Aorta (tissue), 5 donors: ENCODE results near the gene CCDC136. TPM values are rescaled to one million over a fixed set of nuclear protein-coding genes. Genes with fewer than 3 reads are reported as not detected.

ENCODE experiments used
- ATAC-seq: fragments of 200-7000 bp; cut with Tn5 transposase; one replicate; pipeline ENCODE4 v1.9.1; 2022; ENCODE audit warnings: moderate library complexity; ENCODE audit not compliant: low FRiP score
- DNase-seq, 2 donors: peaks; one replicate each; pipeline ENCODE4 v3.0.0-alpha.2; 2020
- H3K27ac ChIP-seq, 2 donors: one replicate each; pipeline ENCODE4 v1.5.1; 2013; ENCODE audit warnings: low read length in 2 of 2, mild to moderate bottlenecking in 2 of 2, moderate library complexity in 2 of 2, control low read depth in 1 of 2, inconsistent platforms in 1 of 2, low read depth in 1 of 2
- H3K27me3 ChIP-seq, 2 donors: one replicate each; pipeline ENCODE4 v1.6.1; 2013; ENCODE audit warnings: control low read depth in 1 of 2, low read length in 1 of 2, mild to moderate bottlenecking in 1 of 2, moderate library complexity in 1 of 2; ENCODE audit not compliant: insufficient read depth in 2 of 2, control insufficient read depth in 1 of 2
- H3K36me3 ChIP-seq, 2 donors: one replicate each; pipeline ENCODE4 v1.6.1; 2013; ENCODE audit warnings: control low read depth in 1 of 2, low read length in 1 of 2, mild to moderate bottlenecking in 1 of 2; ENCODE audit not compliant: insufficient read depth in 2 of 2, control insufficient read depth in 1 of 2
- H3K4me1 ChIP-seq, 2 donors: one replicate each; pipeline ENCODE4 v1.6.1; 2013; ENCODE audit warnings: low read length in 2 of 2, control low read depth in 1 of 2, mild to moderate bottlenecking in 1 of 2, moderate library complexity in 1 of 2; ENCODE audit not compliant: insufficient read depth in 2 of 2, control insufficient read depth in 1 of 2
- H3K4me3 ChIP-seq, 2 donors: one replicate each; pipeline ENCODE4 v1.5.1; 2013; ENCODE audit warnings: low read length in 2 of 2, control low read depth in 1 of 2, mild to moderate bottlenecking in 1 of 2
- H3K9me3 ChIP-seq: one replicate; pipeline ENCODE4 v1.6.1; 2013; ENCODE audit warnings: mild to moderate bottlenecking, low read length; ENCODE audit not compliant: control insufficient read depth
- WGBS, 2 donors: extraction: QIAGEN DNeasy Blood & Tissue Kit; methylation state at CpG; one replicate each; pipeline ENCODE4 v1.1.7; 2013; 5-methylcytosine and 5-hydroxymethylcytosine counted together
- intact Hi-C, 2 donors: fragments of 100-400 bp; cut with DNase I; formaldehyde crosslinking; loops; one replicate each; pipeline versions ENCODE4 v1.14.2 to v1.15.0; 2022
- polyA plus RNA-seq, 2 donors: library from polyadenylated mRNA; stranded (reverse); fragments of 200-250 nt; gene quantifications; one replicate each; pipeline ENCODE4 v1.2.3, GENCODE V29; 2013
- total RNA-seq, 2 donors: library from RNA; stranded (reverse); fragmentation: NEBNext Ultra II Directional; extraction: Animal tissue kit (Norgen Biotek cat#: 25700); gene quantifications; one replicate each; pipeline ENCODE4 v1.2.1, GENCODE V29; 2021
- donor health status: healthy with polysubstance abuse.
- donor health status: Bipolar disorder and iron deficiency.
- donor health status: DM: no; HTN: no; CAD: no.
- donor health status: DM: no; HTN: no; CAD: no.
- donor health status: DM: yes; HTN: yes; CAD: no.

The CCDC136 gene
- total and polyA plus RNA-seq, 4 donors = 7.5 to 29.5 (median 13.6) TPM

DNA sequence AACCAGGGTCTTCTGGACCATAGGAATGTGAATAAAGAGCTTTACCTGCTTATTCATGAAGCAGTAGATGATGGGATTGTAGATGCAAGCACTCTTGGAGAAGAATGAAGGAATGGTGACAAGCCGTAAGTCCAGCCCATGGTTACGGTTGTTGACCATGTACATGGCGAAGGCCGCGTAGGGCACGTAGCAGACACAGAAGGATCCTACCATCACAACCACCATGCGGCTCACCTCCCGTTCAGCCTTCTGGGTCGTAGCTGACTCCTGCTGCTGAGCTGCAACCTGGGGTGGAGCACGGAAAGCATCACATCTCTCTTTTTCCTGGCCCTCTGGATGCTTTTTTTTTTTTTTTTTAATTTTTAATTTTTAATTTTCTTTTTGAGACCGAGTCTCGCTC is 18.2 kb upstream of the CCDC136 start:
- 96 to 97% methylated on average over 12 of the region's 12 CpGs for WGBS, 2 donors
- H3K36me3 ChIP-seq = peaks cover 2 to 13% of the 10 kb centered on the region in 2 donors
- ATAC-seq (no peak), DNase-seq (no peak)
- H3K9me3 ChIP-seq = no peaks in the 10 kb centered on the region
- intact Hi-C loops = no loop called here
- H3K4me1 ChIP-seq = no peaks in the 10 kb centered on the region
- H3K27me3 ChIP-seq = no peaks in the 10 kb centered on the region
- H3K4me3 ChIP-seq = no peak overlapping the region
- no peak overlapping the region for H3K27ac ChIP-seq

DNA sequence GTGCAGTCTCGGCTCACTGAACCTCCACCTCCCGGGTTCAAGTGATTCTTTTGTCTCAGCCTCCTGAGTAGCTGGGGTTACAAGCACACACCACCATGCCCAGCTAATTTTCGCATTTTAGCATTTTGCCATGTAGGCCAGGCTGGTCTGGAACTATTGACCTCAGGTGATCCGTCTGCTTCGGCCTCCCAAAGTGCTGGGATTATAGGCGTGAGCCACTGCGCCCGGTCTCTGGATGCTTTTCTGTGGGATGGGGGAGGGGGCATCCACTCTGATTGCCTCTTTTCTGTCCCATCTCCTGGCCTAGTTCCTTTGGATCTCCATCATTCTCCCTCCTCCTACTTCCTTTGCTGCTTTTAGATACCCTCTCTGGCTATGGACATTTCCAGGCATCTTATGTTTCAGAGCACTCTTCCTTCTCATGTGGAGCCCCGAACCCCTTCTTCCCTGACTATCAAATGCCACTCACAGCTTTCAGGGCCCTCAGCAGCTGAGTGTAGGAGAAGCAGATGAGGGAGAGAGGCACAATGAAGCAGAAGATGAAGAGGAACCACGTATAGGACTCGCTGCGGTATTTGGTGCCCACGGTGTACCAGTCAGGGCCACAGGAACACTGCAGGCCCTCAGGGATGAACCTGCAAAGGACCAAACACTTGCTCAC is 17.6 kb upstream of the CCDC136 start:
- Histone ChIP-seq H3K9me3 (no peaks in the 10 kb centered on the region), H3K36me3 (peaks cover 2 to 10% of the 10 kb centered on the region in 2 donors), H3K27me3 (no peaks in the 10 kb centered on the region), H3K4me3 (no peak overlapping the region), H3K4me1 (no peaks in the 10 kb centered on the region), H3K27ac (no peak overlapping the region)
- DNase-seq (no peak), ATAC-seq (no peak)
- intact Hi-C loops = no loop called here
- 93 to 95% methylated on average over 13 of the region's 13 CpGs for WGBS, 2 donors

DNA sequence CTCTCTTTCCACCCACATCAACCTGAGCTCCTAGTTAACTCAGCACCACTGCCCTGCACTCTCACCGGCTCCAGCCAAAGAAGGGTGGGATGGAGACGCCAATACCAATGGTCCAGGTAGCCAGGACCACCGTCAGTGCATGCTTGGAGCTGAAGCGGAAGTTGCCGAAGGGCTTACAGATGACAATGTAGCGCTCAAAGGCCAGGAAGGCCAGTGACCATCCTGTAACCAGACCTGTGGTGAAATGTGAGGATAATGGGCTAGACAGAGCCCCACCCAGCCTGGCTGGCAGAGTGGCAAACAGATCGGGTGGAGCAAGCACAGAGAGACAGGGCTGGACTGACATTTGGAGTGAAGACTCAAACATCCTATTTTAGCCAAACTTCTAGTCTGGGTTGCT is 16.8 kb upstream of the CCDC136 start:
- ATAC-seq (no peak), DNase-seq (no peak)
- Histone ChIP-seq H3K9me3 (no peaks in the 10 kb centered on the region), H3K4me3 (no peak overlapping the region), H3K4me1 (no peaks in the 10 kb centered on the region), H3K27ac (no peak overlapping the region), H3K27me3 (no peaks in the 10 kb centered on the region), H3K36me3 (peaks cover 0 to 7% of the 10 kb centered on the region in 2 donors)
- 95 to 96% methylated on average over 7 of the region's 7 CpGs for WGBS, 2 donors
- intact Hi-C loops = no loop called here

DNA sequence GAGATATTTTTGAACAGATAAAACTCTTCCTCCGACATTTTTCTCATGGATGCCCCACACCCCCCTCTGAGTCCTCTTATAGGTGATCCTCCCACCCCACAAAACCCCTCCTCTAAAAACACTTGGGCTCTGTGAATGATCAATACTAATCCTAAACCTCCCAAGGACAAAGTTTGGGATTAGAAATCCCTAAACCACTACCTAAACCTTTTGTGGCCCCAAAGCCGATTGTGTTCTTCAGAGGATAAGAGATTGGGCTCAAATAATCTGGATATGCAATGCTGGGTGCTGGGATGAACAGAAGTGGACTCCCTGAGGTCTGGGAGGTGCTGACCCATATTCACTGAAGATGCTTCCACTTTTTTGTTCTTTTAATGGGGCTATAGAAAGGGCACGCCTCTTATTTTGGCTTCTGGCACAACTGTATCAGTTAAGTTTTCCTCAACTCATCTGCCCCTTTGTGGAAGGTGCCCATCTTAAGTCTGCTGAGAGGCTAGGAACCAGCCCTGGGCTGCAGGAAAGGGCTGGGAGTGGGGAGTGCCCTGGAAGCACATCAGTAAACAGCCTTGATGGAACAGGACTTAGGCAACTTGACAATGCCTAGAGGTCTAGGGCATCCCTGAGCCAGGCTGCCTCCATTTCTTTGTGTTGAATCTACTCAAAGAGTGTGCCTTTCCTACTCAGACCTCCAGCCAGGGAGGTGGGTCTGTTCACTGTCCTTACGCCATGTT is 15.9 kb upstream of the CCDC136 start, which contains the start of gene OPN1SW:
Gene OPN1SW (minus strand): TSS at position 51 of the 731 bp plus-strand sequence. CDS start 13 bp downstream, at position 38.
- no peaks in the 10 kb centered on the region for H3K9me3 ChIP-seq
- H3K36me3 ChIP-seq = peaks cover 0 to 4% of the 10 kb centered on the region in 2 donors
- H3K4me1 ChIP-seq = no peaks in the 10 kb centered on the region
- intact Hi-C loops = no loop called here
- no peak within 1 kb of the TSS for H3K27ac ChIP-seq
- H3K27me3 ChIP-seq = no peaks in the 10 kb centered on the region
- H3K4me3 ChIP-seq = no peak within 1 kb of the TSS
- DNase-seq (no peak), ATAC-seq (no peak)
- WGBS, 2 donors = 96 to 99% methylated on average over 4 of the region's 4 CpGs

DNA sequence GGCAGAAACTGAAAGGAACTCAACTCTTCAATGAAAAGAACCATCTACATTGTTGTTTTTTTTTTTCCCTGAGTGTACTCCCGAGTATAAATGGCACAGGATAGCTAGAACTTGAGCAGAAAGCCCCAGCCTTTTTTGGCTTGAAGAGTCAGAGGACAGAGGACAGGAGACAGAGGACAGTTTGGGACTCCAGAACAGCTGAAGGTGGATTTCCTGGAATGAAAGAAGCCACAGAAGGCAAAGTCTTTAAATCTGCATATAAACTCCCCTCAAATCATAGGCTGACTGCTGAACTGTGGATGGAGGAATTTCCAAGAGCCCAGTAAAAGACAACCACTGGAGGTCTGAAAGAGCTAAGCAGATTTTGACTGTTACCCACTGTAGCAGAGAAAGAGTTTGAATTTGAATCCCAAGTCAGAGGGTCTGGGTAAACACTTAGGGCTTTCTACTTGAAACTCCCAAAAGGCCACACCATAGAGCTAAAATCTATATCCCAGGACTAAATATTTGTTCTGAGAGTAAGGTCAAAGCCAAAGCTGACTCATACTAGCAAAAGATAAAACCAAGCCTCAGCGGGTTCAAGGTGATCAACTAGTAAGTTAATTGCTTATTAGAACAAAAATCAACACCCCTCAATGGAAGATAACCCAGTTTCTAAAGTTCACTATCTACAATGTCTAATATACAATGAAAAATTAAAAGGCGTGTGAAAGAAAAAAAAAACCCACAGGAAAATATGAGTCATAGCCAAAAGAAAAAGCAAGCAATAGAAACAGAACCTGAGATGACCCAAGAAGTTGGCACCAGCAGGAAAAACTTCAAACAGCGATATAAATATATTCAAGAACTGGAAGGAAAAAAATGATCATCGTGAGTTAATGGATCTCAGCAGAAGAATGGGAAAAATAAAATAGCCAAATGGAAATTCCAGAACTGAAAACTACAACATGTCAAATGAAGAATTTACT is 14.3 kb upstream of the CCDC136 start:
- WGBS, 2 donors = 14 to 15% methylated on average over 5 of the region's 5 CpGs
- peak overlapping the region; percentile 20 to 74 for H3K27ac ChIP-seq
- DNase-seq = no peak
- H3K36me3 ChIP-seq = peaks cover 0 to 4% of the 10 kb centered on the region in 2 donors
- no peaks in the 10 kb centered on the region for H3K9me3 ChIP-seq
- H3K4me3 ChIP-seq = no peak overlapping the region
- intact Hi-C loops = no loop called here
- no peaks in the 10 kb centered on the region for H3K27me3 ChIP-seq
- no peaks in the 10 kb centered on the region for H3K4me1 ChIP-seq
- ATAC-seq = no peak

DNA sequence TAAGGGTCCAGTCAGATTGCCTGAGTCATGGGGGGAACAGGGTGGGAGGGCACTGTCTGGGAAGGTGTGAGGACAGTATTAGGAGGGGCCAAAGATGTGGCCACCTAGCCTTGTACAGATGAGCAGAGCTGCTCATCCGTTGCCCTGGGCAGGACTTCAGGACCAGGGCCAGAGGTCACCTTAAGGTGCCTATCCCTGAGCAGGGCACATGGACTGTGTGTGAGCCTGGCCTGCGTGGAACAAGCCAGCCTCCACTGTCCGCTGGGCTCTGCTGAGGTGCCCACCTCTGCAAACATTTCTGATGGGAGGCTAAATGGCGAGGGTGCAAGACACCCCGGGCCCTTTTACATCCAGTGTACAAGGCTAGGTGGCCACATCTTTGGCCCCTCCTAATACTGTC is 12.8 kb upstream of the CCDC136 start:
- ATAC-seq (no peak), DNase-seq (no peak)
- Histone ChIP-seq H3K4me3 (no peak overlapping the region), H3K9me3 (no peaks in the 10 kb centered on the region), H3K4me1 (no peaks in the 10 kb centered on the region), H3K36me3 (no peaks in the 10 kb centered on the region), H3K27ac (no peak overlapping the region), H3K27me3 (no peaks in the 10 kb centered on the region)
- WGBS, 2 donors = 97 to 98% methylated on average over 5 of the region's 5 CpGs
- intact Hi-C loops = no loop called here

DNA sequence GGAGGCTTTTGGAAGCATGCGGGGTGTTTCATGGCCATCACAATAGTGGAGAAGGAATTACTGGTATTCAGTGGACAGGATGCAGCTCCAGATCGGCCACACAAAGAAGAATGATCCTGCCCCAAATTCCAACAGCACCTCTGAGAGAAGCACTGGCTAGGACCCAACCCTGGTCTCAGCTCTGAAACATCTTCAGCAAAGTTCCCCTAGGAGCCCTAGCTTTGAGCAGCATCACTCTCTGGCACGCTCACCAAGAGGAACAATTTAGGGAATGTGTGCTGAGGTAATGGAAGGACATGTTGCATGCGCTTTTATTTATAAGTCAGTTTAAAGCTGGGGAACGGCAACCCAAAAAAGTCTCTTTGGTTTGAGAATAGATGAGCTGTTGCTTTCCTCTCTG is 10.6 kb upstream of the CCDC136 start:
- ATAC-seq = peak; percentile 49
- intact Hi-C loops = no loop called here
- DNase-seq = peak in 1 of 2 donors; percentile 62

DNA sequence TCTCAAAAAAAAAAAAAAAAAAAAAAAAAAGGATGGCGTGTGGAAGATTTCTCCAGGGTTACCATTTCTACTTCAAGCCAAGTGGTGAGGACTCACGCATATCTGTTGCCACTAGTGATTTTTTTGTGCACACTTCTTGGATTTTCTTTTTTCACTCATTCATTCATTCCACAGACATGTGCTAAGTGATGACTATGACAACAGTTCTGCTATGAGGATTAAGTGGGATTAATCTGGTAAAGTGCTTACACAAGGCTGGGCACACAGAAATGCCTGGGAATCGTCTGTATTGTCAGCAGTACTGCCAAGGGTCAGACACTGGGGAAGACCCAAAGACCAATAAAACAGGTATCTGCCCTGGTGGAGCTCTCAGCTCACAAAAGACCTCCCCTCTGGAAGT is 9.9 kb upstream of the CCDC136 start:
- H3K4me1 ChIP-seq = no peaks in the 10 kb centered on the region
- no peaks in the 10 kb centered on the region for H3K9me3 ChIP-seq
- ATAC-seq (no peak), DNase-seq (no peak)
- intact Hi-C loops = no loop called here
- H3K4me3 ChIP-seq = no peak overlapping the region
- H3K27me3 ChIP-seq = no peaks in the 10 kb centered on the region
- peak overlapping the region; percentile 47 to 49 for H3K27ac ChIP-seq
- WGBS, 2 donors = 64 to 67% methylated on average over 3 of the region's 3 CpGs
- no peaks in the 10 kb centered on the region for H3K36me3 ChIP-seq

More for the DNA sequence above, 10.6 kb upstream of the CCDC136 start:
- Histone ChIP-seq H3K4me3 (no peak overlapping the region), H3K9me3 (no peaks in the 10 kb centered on the region), H3K36me3 (no peaks in the 10 kb centered on the region), H3K4me1 (no peaks in the 10 kb centered on the region), H3K27ac (peak overlapping the region; percentile 30 to 67), H3K27me3 (no peaks in the 10 kb centered on the region)
- 15 to 22% methylated on average over 5 of the region's 5 CpGs for WGBS, 2 donors
